Gastrocnemius medialis (tissue), 4 donors: Measurements from ENCODE around the gene CACNA2D3.

ENCODE experiments used
- POLR2A ChIP-seq, 2 donors: fragments of 450-650 bp; IDR thresholded peaks; one replicate each; pipeline ENCODE4 v1.6.1; 2017; ENCODE audit warnings: antibody characterized with exemption in 2 of 2, mild to moderate bottlenecking in 2 of 2, moderate library complexity in 2 of 2
- TF ChIP-seq, protein P1 (sequence below), 5 experiments: fragments of 450-650 bp in 3 of 5; fragments of 200-600 bp in 2 of 5; sonication (generic) in 2 of 5; IDR thresholded peaks in 4 of 5; conservative IDR thresholded peaks in 1 of 5; 1 replicate in 4 of 5; 2 replicates in 1 of 5; pipeline ENCODE4 v1.5.1; 2016 to 2019; ENCODE audit warnings: antibody characterized with exemption in 5 of 5, mild to moderate bottlenecking in 3 of 5, moderate library complexity in 3 of 5

DNA sequence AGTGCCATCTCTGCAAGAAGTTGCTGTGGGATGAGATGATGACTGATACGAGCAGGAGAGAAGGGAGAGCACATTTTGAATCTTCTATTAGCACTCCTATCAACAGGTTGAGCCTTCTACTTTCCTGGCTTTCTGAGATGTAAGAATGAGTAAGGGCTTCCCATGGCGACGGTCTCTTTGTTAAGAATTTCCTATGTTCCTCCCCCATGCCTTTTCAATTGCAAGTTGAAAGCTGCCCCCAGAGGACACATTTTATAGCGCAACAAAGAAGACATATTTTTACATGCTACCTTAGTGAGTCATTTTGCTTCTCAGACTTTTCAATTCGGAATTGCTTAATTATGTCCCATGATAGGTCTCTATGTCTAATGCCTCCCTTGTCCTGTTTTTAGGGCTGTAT lies 876.8 kb downstream of the CACNA2D3 start:
- TF ChIP-seq, protein P1, sequence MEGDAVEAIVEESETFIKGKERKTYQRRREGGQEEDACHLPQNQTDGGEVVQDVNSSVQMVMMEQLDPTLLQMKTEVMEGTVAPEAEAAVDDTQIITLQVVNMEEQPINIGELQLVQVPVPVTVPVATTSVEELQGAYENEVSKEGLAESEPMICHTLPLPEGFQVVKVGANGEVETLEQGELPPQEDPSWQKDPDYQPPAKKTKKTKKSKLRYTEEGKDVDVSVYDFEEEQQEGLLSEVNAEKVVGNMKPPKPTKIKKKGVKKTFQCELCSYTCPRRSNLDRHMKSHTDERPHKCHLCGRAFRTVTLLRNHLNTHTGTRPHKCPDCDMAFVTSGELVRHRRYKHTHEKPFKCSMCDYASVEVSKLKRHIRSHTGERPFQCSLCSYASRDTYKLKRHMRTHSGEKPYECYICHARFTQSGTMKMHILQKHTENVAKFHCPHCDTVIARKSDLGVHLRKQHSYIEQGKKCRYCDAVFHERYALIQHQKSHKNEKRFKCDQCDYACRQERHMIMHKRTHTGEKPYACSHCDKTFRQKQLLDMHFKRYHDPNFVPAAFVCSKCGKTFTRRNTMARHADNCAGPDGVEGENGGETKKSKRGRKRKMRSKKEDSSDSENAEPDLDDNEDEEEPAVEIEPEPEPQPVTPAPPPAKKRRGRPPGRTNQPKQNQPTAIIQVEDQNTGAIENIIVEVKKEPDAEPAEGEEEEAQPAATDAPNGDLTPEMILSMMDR (IDR thresholded peaks at IDR 0.05 in 4 of 5, conservative IDR thresholded peaks at IDR 0.05 in 1 of 5) = no peak
- TF ChIP-seq POLR2A (IDR thresholded peaks at IDR 0.05) = no peak
